Muscle of back (tissue), 13 donors: ENCODE measurements around the gene FAM161A. TPM values are rescaled to one million over a fixed set of nuclear protein-coding genes. Genes with fewer than 3 reads are reported as not detected.
A peak's percentile ranks its signal among the peaks of the same experiment; 100 is the strongest.
"Not testable (repeated sequence)": the region's sequence is repeated elsewhere in the genome, so short reads cannot be mapped to it uniquely, and the experiment has no call there.

ENCODE experiments used
- DNase-seq, 3 donors: peaks; one replicate each; pipeline versions ENCODE4 v3.0.0 to v3.0.0-alpha.2; 2013
- long read RNA-seq, 9 donors: transcript quantifications; one replicate each; lab custom pipeline, GENCODE V29; 2026
- polyA plus RNA-seq, 10 donors: library from polyadenylated mRNA; unstranded; fragments of 120-200 nt; gene quantifications; one replicate each; pipeline ENCODE4 v1.2.1, GENCODE V29; 2013; ENCODE audit not compliant: insufficient read length in 10 of 10

FAM161A gene, protein sequence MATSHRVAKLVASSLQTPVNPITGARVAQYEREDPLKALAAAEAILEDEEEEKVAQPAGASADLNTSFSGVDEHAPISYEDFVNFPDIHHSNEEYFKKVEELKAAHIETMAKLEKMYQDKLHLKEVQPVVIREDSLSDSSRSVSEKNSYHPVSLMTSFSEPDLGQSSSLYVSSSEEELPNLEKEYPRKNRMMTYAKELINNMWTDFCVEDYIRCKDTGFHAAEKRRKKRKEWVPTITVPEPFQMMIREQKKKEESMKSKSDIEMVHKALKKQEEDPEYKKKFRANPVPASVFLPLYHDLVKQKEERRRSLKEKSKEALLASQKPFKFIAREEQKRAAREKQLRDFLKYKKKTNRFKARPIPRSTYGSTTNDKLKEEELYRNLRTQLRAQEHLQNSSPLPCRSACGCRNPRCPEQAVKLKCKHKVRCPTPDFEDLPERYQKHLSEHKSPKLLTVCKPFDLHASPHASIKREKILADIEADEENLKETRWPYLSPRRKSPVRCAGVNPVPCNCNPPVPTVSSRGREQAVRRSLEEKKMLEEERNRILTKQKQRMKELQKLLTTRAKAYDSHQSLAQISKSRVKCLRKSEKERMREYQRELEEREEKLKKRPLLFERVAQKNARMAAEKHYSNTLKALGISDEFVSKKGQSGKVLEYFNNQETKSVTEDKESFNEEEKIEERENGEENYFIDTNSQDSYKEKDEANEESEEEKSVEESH
- polyA plus RNA-seq = 10 to 100 TPM in 5 of 10 donors, 1 to 10 TPM in 5; 7.1 to 17.7 (median 9.9) TPM
- long read RNA-seq, donor 1, partial matches to known transcripts = 0 of 1 reads
- long read RNA-seq, donor 1, other reads (novel, unspliced or antisense) = 0 of 1 reads
- long read RNA-seq, donor 2 = 0 reads
- long read RNA-seq, donor 3 = 0 reads
- long read RNA-seq, donor 4, partial matches to known transcripts = 9 of 10 reads
- long read RNA-seq, donor 4, other reads (novel, unspliced or antisense) = 0 of 10 reads
- long read RNA-seq, donor 5, partial matches to known transcripts = 0 of 1 reads
- long read RNA-seq, donor 5, other reads (novel, unspliced or antisense) = 0 of 1 reads
- long read RNA-seq, donor 6, partial matches to known transcripts = 0 of 1 reads
- long read RNA-seq, donor 6, other reads (novel, unspliced or antisense) = 0 of 1 reads
- long read RNA-seq, donor 7 = 0 reads
- long read RNA-seq, donor 8 = 0 reads
- long read RNA-seq, donor 9, partial matches to known transcripts = 0 of 1 reads
- long read RNA-seq, donor 9, other reads (novel, unspliced or antisense) = 0 of 1 reads

DNA sequence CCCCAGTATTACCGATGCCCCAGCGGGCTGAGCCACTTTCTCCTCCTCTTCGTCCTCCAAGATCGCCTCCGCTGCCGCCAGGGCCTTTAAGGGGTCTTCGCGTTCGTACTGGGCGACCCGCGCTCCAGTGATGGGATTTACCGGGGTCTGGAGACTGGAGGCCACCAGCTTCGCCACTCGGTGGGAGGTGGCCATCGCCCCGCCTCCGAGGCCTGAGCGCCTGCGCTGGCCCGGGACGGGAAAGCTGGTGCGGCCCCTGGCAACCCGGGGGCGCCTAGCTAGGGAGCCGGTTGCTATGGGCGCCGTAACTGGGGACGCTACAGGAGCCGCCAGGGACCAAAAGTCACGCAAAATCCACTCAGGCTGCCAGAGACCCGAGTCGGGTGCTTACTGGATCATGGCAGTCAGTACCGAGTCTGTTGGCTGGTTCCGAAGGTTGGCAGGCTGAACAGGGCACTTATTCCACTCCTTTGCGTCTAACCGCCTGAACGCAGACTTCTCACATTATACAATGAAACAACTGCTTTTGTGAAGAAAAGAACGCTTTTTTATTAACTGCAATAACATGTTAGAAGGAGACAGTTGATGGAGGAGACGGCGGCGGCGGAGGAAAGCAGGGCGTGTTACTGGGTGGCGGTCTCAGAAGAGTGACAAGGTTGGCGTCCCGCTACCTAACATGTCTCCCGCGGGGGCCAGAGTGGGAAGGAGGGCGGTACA lies at the start of gene FAM161A:
FAM161A (minus strand) TSS at position 214 of the 717 bp plus-strand sequence; CDS start at position 195, 19 bp downstream.
- peak; percentile 86 to 96 (median 91) for DNase-seq

DNA sequence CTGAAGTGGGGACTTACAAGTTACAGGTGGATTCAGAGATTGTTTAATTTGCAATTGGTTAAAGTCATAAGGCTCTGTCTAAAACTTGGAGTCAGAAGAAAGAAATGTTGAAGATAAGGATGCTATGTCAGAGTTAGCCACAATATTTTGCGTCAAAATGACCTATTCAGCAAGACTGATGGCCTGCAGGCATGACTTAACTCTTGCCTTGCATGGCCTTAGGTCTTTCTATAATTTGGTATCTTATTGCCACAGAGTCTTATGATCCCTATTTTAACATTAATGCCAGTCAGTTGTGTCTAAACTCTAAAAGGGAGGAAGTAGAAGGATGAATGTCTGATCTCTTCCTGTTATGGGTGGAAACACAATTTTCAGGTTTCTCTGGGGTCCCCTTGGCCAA lies 46.4 kb upstream of the FAM161A start:
- DNase-seq = no peak

DNA sequence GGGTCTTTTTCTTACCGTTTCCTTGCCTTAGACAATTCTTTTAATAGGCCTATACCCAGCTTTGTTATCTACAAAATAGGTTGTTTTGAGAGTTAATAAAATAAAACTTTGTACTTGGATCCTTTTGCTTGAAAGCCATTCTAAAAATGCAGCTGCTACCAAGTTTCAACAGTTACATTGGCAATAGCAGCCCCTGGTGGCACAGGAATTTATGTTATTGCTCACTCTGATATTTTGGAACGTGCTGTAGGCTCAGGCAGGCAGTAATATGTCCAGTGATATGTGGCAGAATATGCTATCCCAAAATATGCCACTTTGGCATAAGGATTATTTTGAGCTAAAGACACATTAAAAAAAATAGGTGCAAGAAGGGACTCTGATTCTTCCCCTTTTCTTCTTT lies 45.0 kb upstream of the FAM161A start:
- DNase-seq = peak in 1 of 3 donors; percentile 10

DNA sequence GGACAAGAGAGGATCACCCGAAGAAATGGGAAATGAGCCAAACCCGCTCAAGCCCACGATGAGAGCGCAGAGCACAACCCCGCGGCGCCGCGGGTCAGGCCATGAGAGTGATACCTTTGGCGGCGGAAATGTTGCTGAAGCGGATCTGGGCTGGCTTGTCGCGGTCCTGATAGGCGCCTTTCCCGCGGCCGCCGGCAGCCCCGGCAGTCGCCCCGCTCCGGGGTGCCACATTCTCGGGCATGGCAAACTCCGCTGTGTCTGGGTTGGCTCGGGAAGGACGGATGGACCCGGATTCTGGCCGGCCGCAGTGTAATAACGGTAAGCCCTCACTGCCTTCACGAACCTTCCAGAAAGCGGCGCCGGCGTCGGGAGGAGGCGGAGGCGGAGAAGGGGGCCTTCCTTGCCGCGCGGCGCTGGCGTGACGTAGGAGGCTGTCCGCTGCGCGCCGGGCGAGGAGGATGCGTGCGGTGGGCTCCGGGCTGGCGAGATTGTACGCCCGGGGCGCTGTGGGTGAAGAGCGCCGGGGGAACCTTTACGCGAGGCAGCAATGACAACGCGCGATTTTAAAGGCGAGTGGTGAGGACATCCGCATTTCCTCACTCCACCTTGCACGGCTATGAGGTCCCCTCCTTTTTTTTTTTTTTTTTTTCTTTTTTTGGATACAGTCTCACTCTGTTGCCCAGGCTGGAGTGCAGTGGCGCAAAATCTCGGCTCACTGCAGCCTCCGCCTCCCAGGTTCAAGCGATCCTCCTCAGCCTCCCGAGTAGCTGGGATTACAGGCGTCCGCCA lies 34.6 kb upstream of the FAM161A start, which contains the start of gene CCT4:
CCT4 (minus strand) TSS at position 390 of the 789 bp plus-strand sequence; CDS start at position 241, 149 bp downstream.
- DNase-seq = peak; percentile 86 to 97 (median 94)

DNA sequence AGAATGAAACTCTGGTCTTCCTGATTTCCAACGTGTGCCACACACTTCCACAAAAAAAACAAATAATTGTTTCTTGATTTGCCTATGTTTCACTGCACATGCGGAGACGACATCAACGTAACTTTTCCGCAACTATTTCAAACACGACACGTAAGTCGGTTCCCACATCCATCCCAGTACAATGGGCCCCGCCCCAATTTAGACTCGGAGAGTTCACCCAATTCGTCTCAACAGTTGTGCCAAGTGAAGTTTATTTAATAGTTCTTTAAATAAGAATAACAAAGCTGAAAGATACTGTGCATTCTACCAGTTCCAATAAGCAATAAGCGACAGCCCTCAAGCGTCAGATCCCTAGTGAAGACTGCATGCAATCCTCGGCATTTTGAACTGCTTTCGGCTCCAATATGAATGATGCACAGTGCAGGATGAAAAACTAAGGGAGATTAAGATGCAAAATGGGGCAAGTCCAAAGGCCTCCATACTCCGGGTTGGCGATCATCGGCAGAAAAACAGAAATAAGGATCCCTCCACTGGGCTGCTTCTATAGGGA lies 33.9 kb upstream of the FAM161A start:
- peak in 2 of 3 donors; percentile 23 to 24 for DNase-seq

DNA sequence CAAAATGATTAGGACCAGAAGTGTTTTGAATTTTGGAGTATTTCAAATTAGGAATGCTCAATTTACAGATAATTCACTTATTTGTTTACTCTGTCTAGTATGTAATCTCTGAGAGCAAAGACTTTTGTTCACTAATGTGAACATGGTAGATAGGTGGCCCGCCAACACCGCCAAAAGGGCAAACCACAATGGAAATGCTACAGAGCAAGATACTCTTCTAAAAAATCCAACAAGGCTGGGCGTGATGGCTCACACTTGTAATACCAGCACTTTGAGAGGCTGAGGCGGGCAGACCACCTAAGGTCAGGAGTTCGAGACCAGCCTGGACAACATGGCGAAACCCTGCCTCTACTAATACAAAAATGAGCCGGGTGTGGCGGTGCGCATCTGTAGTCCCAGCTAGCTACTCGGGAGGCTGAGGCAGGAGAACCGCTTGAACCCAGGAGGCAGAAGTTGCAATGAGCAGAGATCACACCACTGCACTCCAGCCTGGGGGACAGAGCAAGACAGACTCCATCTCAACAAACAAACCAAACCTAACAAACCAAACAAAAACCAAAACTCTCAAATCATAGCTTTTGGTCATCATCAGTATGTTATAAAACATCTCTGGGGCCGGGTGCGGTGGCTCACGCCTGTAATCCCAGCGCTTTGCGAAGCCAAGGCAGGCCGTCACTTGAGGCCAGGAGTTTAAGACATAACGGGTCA lies 32.2 kb upstream of the FAM161A start:
- no peak for DNase-seq

DNA sequence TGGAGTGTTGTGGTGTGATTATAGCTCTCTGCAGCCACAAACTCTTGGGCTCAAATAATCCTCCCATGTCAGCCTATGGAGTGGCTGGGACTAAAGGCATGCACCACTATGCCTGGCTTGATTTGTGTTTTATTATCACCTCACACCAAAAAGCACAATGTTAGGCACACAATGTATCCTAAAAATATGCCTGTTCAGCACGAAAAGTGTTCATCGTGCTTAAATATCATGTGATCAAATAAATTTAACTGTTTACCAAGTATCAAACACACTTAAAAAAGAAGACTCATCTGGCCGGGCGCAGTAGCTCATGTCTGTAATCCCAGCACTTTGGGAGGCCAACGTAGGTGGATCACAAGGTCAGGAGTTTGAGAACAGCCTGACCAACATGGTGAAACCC lies 29.0 kb upstream of the FAM161A start:
- no peak for DNase-seq

DNA sequence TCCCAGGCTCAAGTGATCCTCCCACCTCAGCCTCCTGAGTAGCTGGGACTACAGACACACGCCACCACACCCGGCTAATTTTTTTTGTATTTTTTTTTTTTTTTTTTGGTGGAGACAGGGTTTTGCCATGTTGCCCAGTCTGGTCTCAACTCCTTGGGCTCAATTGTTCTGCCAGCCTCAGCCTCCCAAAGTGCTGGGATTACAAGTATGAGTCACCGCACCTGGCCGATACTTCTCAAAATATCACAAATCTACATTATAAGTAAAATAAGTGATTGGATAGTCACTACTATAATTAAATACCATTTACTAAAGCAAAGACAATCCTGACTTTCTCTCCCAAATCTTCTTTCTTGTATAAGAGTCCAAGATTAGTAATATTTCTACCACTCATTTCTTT lies 25.5 kb upstream of the FAM161A start:
- not testable (repeated sequence) for DNase-seq

DNA sequence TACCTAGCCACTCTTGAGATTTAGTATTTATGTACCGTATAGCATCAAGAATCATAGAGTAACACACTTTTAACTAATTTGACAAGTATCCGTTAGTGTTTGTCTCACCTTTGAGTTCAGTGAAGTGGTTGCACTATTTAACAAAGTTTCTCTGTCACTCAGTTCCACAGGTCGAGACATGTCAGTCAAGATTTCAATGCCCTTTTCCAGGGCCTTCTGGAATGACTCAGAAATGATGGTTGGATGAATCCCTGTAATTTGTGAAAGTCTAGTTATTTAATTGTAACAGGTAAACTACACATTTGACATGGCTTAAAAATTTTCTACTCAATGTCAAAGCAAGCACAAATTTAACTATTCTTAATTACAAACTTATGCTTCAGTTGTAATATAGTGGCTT lies 24.9 kb upstream of the FAM161A start:
- no peak for DNase-seq

DNA sequence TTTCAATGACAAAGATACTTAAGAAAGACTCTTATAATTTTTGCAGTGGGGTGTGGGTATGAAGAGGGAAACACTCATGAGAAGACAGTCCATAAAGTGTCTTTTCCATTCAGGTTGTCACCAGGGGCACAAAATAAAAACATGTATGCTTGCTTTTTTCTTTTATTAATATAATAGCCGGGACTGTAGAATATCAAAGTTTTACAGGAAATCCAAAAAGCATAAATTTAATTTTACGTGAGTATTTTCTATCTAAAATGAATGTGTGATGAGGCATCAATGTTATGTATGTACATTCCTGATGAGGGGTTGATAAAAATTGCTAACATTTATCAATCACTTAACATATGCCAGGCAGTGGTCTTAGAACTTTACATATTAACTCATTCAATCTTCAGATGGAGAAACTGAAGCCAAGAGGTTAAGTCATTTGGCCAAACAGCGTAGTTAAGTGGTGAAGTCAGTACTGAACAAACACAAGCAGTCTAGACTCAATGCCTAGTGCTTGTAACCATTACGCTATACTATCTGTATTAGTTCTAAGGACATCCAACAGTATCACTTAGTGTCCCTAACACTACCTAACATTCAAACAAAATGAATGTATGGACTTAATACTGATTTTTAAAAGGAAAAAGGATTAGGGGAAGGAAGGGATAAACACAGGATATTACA lies 23.8 kb upstream of the FAM161A start:
- no peak for DNase-seq

DNA sequence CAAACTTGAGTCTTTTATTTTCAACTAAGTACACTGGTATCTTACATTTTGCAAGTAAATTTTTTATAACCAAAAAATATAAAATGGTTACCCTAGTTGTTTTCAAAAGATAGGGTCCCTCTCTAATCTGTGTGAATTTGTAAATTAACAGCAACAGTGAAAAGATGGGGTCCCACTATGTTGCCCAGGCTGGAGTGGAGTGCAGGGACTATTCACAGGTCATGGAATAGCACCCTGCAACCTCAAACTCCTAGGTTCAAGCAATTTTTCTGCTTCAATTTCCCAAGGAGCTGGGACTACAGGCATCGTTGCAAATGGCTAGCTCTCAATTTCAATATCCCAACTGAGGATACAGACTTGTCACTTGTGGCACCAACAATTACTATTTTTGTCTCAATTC lies 22.5 kb upstream of the FAM161A start:
- DNase-seq = no peak

DNA sequence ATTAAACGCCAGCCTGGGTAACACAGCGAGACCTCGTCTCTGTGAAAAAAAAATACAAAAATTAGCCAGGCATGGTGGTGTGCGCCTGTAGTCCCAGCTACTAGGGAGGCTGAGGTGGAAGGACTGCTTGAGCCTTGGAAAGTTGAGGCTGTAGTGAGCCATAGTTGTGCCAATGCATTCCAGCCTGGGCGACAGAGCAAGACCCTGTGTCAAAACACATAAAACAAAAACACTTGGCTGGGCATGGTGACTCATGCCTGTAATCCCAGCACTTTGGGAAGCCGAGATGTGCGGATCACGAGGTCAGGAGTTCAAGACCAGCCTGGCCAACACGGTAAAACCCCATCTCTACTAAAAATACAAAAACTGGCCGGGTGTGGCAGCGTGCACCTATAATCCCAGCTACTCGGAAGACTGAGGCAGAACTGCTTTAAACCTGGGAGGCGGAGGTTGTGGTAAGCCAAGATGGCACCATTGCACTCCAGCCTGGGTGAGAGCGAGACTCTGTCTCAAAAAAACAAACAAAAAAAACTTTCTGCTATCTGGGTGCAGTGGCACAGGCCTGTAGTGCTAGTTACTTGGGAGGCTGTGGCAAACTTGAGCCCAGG lies 12.7 kb upstream of the FAM161A start:
- not testable (repeated sequence) for DNase-seq

DNA sequence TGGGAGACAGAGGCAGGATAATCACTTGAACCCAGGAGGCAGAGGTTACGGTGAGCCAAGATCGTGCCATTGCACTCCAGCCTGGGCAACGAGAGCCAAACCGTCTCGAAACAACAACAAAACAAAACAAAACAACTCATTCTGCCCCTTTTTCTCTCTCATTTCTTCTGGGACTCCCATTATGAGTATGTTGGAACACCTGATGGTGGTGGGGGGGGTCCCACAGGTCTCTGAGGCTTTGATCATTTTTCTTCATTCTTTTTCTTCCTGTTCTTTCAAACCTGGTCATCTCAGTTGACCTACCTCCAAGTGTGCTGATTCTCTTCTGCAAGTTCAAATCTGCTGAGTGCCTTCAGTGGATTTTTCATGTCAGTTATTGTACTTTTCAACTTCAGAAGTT lies 8.2 kb upstream of the FAM161A start:
- DNase-seq = no peak

DNA sequence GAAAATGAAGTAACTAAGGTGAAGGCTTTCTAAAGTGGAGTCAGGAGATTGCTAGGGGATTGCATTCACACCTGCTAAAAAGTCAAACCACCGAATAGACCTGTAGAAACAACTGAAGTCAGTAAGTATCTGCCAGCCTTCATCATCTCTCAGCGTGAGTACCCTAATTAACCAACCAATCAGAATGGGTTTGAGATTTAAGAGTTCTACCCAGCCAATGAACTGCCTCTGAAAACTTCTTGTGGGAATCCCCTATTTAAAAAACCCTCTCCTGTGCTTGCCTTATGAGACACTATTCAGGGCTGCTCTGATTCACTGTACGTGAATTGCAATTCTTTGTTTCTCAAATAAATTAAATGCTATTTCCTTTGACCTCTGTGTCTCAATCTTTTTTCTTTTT lies 3.4 kb upstream of the FAM161A start:
- no peak for DNase-seq

DNA sequence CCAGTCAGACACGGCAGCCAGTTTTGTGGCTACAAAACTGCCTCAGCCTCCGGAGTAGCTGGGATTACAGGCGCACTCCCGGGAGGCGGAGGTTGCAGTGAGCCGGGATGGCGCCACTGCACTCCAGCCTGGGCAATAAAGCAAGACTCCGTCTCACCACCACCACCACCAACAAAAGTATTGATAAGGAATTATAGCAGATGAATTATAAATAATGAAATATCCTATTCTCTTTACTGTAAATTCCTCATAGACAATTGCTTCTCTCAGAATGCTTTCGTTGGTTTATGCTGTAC lies 1.4 kb upstream of the FAM161A start:
- DNase-seq = peak in 1 of 3 donors; percentile 10

DNA sequence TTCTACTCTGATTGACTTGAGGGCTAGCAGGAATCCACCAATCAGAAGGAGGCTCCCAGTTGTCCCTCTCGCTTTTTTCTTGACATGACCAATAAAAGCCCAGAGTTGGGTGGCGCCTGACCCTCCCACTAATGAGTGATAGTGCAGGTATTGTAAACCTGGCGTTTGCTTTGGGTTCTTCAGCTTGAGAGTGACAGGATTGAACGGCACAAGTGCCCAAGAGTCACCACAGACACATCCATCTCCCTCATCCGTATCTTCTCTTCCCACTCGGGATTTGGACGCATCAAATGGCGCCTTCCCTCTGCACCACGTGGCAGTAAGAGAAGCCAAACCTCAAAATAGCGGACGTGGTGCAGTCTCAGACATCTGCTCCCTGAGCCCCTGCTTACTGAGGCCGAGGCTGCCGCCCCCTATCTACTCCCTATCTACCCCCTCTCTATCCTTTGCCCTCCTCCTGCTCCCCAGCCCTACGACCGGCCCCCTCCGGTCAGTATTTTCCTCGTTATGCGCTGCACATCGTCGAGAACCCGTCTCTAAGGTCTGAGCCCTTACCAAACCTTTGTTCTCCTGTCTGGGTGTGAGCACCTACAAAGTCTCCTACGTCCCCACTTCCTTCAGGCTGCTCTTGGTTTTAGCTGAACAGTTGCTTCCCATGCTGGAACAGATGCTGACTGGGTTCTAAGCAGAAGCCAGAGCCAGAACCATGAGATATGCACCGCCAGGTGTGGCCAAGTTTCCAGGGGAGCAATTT lies 881 bp upstream of the FAM161A start:
- peak; percentile 94 to 96 (median 96) for DNase-seq

DNA sequence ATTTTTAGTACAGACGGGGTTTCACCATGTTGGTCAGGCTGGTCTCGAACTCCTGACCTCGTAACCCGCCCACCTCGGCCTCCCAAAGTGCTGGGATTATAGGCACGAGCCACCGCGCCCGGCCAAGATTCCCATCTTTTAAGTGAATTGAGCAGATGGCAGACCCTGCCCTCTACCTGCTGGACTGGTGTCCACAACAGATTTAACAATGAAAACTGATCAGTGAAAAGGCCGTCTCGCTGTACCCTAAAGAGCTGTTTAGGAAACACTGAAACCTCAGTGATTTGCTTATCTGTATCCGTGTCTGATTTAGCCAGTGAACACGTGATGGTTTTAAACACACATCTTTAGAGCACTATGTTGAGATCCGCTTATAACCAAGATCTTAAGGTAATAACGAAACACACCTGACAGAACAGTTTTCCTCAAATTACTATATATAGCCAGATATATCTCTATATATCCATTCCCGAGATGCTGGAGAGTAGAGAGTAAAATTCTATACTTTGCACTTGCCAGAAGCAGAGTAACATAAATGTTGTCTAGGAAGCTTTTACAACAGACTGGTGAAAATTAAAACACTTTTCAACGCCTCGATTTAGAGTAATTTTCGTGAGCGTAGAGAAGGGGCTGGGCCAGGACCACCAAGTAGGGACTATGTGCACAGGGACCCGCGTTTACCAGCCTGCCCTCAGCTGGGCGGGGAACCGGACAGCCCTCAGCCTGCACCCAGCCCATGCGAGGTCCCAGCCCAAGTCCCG lies 594 bp downstream of the FAM161A start:
- no peak for DNase-seq
